ENCODE data around the gene UVSSA. TPM values are rescaled to one million over a fixed set of nuclear protein-coding genes. Genes with fewer than 3 reads are reported as not detected.
A peak's percentile ranks its signal among the peaks of the same experiment; 100 is the strongest.

UVSSA gene
- total and polyA plus RNA-seq, 12 donors, result 2.4 to 11.9 (median 6.6) TPM

DNA sequence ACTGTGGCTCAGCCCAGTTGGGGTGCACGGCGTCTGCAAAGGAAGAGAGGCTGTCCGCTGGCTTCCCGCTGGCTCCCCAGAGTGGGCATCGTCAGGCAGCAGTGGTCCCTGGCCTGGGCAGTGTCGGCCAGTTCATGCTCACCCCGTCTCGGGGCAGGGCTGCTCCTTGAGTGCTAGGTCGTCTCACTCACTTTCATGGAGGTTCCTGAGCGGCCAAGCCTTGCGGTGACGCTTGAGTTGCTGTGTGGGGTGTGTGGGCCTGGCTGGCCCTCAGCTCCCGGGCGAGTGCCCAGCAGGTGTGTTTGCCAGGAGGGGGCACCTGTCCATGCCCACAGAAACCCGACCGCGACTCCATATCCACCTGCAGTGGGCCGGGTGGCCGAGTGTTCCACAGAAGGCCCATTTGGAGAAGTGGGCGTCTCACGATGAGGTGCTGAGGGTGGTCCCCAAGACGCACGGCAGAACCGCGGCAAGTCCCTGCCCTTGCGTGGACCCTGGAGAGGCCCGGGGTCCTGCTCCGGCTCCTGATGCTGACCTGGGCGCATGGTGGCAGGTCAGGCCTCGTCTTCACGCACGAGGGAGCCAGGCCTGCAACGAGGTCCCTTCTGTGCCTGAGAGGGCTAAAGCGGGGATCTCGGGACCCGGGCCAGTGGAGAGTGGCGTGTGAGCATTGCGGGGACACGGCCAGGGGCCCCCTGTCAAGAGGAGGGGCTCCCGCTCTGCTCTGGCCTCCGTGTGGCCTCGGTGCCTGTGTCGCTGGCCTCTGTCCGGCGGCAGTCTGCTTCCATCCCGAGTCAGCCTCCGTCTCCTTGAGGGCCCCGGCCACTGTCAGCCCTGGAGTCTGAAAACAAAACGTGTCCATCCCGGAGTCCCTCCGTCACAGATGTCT, 18.5 kb upstream of the UVSSA start:
- intact Hi-C loops (cut with DNase I), result no loop called here
- Histone ChIP-seq H3K4me3 (no peak overlapping the region), H3K36me3 (peaks cover 0 to 83% (median 26%) of the 10 kb centered on the region in 9 donors), H3K27ac (no peak overlapping the region), H3K27me3 (no peaks in the 10 kb centered on the region), H3K9me3 (no peaks in the 10 kb centered on the region), H3K4me1 (peaks cover 0 to 12% (median 0%) of the 10 kb centered on the region in 9 donors)
- no peak for ATAC-seq
- TF ChIP-seq, protein P1, sequence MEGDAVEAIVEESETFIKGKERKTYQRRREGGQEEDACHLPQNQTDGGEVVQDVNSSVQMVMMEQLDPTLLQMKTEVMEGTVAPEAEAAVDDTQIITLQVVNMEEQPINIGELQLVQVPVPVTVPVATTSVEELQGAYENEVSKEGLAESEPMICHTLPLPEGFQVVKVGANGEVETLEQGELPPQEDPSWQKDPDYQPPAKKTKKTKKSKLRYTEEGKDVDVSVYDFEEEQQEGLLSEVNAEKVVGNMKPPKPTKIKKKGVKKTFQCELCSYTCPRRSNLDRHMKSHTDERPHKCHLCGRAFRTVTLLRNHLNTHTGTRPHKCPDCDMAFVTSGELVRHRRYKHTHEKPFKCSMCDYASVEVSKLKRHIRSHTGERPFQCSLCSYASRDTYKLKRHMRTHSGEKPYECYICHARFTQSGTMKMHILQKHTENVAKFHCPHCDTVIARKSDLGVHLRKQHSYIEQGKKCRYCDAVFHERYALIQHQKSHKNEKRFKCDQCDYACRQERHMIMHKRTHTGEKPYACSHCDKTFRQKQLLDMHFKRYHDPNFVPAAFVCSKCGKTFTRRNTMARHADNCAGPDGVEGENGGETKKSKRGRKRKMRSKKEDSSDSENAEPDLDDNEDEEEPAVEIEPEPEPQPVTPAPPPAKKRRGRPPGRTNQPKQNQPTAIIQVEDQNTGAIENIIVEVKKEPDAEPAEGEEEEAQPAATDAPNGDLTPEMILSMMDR (IDR thresholded peaks at IDR 0.05), result no peak
- DNase-seq, result no peak
- 94% methylated on average over 51 of the region's 51 CpGs for WGBS, 2 donors

DNA sequence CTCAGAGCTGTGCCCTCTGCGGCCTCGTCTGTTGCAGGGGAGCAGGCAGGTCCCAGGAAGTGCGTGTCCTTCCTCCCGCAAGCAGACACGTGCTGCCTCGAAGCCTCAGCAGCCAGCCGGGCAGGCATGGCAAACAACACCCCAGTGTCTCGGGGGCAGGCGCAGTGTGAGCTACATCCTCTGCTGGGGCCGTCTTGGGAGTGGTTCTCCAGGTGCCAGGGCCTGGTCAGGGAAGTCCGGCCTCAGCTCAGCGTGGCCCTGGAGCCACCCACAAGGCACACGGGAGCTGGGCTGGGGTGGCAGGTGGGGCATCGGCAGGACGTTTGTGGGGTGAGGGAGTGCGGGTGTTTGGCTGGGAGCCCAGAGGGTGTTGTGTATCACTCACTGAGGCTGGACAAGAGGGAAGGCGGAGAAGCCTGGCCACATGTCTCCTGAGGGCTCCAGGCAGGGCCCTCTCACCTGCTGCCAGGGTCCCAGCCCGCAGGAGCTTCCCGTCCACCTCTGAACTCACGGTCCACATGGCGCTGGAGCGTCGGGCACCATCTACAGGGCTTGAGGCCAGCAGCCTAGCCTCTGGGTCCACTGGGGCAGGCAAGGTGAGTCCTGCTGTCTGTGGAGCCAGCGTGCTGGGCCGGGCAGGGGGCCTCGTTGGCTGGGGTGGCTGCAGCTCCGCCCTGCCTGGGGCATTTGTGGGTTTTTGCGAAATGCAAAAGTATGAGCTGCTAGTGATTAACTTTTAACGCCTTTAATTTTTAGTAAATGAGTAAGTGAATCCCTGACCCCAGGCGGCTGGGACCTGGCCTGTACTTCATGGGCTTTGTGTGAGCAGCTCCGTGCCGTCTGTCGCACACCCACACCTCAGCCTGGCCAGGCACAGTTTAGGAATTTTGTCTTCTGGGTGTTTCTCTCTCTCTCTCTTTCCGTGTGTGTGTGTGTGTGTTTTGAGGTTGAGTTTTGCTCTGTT, 17.3 kb upstream of the UVSSA start:
- ATAC-seq, result peak in 4 of 8 donors; percentile 10 to 25 (median 18)

DNA sequence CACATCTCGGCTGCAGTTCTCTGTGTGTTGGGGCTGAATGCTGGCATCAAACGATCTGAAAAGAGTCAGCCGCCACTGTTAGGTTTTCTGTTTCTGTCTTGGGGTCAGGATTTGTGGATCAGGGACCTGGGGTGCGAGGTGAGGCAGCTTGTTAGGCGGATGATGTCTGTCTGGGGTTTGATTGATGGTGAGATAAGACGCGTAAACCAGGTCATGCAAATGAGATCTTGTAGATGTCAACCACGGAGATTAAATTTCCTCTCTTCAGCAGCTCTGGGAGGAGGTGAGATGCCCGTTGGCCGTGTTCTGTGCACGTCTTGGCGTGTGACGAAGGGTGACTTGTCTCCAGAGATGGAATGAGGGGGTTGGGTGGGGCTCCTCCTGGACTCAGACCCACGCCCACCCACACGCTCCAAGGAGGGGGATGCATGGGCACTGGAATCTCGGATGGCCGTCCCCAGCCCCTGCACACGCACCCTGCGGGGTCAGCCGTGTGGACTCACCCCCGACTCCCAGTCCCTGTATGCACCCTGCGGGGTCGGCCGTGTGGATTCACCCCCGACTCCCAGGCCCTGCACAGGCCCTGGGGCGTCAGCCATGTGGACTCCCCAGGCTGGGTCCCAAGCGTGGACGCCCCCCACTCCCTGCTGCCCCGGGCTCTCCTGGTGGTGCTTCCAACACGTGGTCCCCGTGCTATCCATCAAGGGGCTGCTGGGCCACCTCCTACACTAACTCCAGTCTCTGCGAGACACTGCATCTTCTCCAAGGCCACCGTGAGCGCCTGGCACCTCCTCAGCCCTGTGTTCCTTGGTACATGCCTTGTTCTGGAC, 16.0 kb upstream of the UVSSA start:
- DNase-seq, result no peak
- no peak overlapping the region for H3K4me3 ChIP-seq
- peaks cover 0 to 80% (median 25%) of the 10 kb centered on the region in 9 donors for H3K36me3 ChIP-seq
- peaks cover 0 to 10% (median 0%) of the 10 kb centered on the region in 9 donors for H3K4me1 ChIP-seq
- intact Hi-C loops (cut with DNase I), result no loop called here
- peaks cover 0 to 6% (median 0%) of the 10 kb centered on the region in 11 donors for H3K9me3 ChIP-seq
- ATAC-seq, result no peak
- 85 to 90% methylated on average over 34 of the region's 34 CpGs for WGBS, 2 donors
- no peaks in the 10 kb centered on the region for H3K27me3 ChIP-seq
- TF ChIP-seq, protein P1 (IDR thresholded peaks at IDR 0.05), result no peak
- peak overlapping the region in 1 of 10 donors; percentile 6 for H3K27ac ChIP-seq

More for the DNA sequence above, 17.3 kb upstream of the UVSSA start:
- DNase-seq, result no peak
- TF ChIP-seq, protein P1 (IDR thresholded peaks at IDR 0.05), result no peak
- H3K36me3 ChIP-seq, result peaks cover 0 to 88% (median 25%) of the 10 kb centered on the region in 9 donors
- intact Hi-C loops (cut with DNase I), result no loop called here
- peaks cover 0 to 10% (median 0%) of the 10 kb centered on the region in 9 donors for H3K4me1 ChIP-seq
- no peaks in the 10 kb centered on the region for H3K9me3 ChIP-seq
- H3K27me3 ChIP-seq, result no peaks in the 10 kb centered on the region
- 77 to 83% methylated on average over 34 of the region's 34 CpGs for WGBS, 2 donors
- peak overlapping the region in 1 of 10 donors; percentile 14 for H3K27ac ChIP-seq
- no peak overlapping the region for H3K4me3 ChIP-seq

Data from heart right ventricle (tissue), 16 donors.